IPS-NIHi11 (cell line): Measurements from ENCODE around the gene TTBK2.

ENCODE experiments used
- DNase-seq: peaks from one replicate; pipeline ENCODE4 v3.0.0; 2012; ENCODE audit warnings: mixed read lengths, low spot score

TTBK2 gene

GRCh38 chr15:42759093-42759492 lies 161.5 kb downstream of the TTBK2 start:
- DNase-seq = peak; percentile 44

DNA sequence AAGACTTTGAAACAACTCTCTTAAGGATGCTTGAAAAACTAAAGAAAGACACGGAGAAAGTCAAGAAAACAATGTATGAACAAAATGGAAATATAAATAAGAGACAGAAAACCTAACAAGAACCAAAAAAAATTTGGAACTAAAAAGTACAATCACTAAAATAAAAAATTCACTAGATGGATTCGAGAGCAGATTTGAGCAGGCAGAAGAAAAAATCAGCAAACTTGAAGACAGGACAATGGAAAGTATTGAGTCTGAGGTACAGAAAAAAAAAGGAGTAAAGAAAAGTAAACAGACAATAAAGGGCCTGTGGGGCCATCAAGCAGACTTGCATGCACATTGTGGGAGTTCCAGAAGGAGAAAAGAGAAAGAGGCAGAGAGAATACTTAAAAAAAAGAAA lies 170.3 kb downstream of the TTBK2 start:
- DNase-seq = no peak

- no peak for DNase-seq
Observed at GRCh38 chr15:42749266-42749665, 171.3 kb downstream of the TTBK2 start.

- DNase-seq = no peak
Observed at GRCh38 chr15:42744195-42744594, 176.4 kb downstream of the TTBK2 start.

DNA sequence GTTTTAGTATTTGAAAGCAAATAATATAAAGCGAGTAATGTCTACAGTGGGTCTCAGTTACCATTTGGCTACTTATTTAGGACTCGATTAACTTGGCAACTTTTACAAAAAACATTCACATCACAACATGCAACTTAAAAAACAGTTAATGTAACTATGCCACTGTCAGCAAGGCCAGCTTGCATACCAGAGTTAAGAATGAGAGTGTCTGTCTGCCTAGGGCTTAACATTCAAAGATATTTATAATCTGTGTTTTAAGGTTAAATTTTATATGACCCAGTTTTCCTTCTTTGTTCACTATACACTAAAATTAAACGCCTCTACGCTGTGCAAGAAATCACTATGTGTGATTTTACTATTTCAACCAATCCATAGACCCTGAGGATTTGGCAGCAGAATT lies 178.4 kb downstream of the TTBK2 start:
- DNase-seq = no peak

DNA sequence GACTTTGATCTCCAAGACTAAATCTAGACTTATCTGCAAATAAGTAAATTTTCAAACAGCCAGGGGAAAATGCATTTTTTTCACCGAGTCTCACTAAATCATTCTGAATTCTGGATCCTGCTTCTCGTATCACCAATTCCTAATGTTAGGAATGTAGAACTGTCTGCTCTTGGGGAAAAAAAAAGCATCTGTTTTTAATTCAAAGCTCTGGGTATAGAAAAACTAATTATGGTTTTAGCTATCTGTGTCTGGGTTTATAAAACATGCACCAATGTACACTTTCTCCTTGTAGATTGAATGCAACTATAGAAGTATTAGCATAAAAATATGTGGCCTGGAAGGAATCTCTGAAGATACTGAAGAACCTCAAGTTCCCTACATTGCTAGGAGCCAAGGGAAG lies 178.9 kb downstream of the TTBK2 start:
- DNase-seq = no peak

GRCh38 chr15:42737529-42738328 lies 182.8 kb downstream of the TTBK2 start:
- DNase-seq = no peak

GRCh38 chr15:42736793-42737528 lies 183.6 kb downstream of the TTBK2 start, which contains the start of gene CDAN1:
CDAN1 (minus strand) TSS chr15:42737128; CDS start chr15:42737102, 26 bp downstream.
- DNase-seq = peak; percentile 100

DNA sequence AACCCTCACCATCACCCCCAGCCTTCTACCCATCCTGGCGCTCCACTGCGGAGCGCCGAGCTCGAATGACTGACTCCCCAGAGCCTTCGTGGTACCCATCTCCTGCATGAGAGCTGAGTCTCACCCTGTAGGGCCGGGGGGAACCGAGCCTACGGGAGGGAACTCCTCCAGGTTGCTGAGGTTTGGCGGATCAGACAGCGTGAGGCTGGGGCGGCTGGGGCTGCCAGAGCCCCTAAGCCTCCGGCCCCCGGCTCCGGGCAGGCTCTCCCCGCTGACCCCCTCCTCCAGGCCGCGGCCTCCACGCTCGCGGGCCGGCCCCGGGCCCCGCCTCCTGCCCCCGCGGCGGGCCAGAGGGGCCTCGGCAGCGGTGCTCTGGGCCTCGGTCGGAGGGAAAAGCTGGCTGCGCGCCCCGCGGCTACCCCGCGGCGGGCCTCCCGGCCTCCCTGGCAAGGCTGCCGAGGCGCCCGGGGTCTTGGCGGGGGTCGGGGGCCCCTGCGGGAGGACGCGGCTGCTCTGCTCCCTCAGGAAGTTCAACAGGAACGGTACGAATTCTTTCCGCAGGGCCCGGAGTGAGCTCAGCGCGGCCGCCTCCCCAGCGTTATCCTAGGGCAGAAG lies 184.3 kb downstream of the TTBK2 start:
- peak; percentile 75 for DNase-seq

GRCh38 chr15:42735382-42736165 lies 185.0 kb downstream of the TTBK2 start:
- no peak for DNase-seq

GRCh38 chr15:42734076-42734672 lies 186.4 kb downstream of the TTBK2 start:
- no peak for DNase-seq

DNA sequence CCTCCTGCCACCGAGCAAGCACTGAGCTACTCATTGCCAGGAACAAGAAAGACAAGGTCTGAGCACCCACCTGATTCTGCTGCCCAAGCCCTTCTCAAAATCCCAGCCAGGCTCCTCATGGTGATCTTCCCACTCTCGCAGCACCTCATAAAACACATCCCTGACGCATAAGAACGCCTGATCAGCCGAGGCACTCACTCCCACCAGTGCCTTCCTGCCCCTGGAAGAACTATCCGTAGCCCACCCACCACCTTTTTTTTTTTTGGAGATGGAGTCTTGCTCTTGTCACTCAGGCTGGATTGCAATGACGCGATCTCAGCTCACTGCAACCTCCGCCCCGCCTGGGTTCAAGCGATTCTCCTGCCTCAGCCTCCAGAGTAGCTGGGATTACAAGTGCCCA lies 187.6 kb downstream of the TTBK2 start:
- no peak for DNase-seq

DNA sequence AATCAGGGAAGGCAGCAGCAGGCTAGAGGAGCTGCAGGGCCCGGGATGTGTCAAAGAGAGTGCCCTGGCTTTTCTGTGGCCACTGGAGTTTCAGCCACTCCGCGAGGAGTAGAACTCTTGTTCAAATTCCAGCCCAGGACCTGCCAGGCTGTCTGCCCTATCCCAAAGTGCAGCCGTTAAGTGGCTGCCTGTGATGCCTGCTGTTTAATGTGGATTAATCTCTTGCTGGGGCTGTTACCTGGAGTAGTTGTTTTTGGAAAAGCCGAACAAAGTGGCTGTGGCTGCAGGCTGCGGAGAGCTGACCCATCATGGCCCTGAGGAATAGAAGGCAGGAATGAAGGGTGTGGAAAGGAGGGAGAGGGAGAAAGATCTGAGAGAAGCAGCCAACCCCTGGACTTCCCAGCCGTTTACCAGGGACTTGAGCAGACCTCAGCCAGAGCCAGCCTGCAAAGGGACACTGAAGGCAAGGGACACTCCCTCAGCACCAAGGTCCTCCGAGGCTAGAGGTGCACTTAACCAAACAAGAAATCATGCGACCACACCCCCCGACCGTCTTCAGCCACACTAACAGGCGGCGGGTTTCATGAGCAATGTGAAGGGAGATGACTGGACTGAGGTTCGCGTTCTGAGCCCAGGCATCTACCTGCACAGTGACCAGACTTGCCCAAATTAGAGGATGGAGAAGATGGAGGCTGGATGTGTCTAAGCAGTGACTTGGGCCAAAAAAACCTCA lies 188.3 kb downstream of the TTBK2 start:
- no peak for DNase-seq

GRCh38 chr15:42731461-42731860 lies 189.1 kb downstream of the TTBK2 start:
- DNase-seq = no peak

DNA sequence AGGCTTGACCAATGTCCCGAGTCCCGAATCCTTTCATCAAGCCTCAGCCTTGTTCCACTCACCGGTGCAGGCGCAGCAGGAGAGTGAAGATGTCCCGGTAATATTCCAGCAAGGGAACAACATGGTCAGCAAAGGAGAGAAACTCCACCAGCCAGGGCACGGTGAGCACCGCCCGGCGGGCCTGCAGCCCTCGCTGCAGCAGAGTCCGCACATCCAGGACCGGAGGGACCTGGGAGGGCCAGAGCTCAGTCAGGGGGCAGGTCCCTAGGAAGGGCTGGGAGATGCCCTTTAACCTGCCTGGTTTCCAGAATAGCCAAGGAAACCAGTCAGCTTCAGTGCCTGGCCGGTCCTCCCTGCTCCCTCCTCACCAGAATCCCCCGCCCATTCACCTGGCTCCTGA lies 190.0 kb downstream of the TTBK2 start:
- no peak for DNase-seq

DNA sequence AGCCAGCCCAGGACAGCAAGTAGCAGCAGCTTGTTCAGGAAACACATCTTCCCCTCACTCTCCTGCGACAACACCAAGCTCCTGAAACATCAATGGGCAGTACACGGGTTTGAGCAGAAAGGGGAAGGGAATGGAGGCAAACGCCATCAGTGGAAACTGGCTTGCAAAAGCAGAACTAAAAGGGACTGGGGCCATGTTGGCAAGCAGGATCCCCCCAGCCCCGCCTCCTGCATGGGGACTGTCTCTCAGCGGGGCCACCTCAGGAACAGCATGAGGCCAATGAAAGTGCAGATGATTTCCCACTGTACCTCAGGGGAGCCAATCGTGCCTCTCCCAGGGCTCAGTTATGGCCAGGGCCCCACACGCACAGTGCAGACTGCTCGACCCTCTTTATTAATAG lies 190.4 kb downstream of the TTBK2 start:
- DNase-seq = no peak

DNA sequence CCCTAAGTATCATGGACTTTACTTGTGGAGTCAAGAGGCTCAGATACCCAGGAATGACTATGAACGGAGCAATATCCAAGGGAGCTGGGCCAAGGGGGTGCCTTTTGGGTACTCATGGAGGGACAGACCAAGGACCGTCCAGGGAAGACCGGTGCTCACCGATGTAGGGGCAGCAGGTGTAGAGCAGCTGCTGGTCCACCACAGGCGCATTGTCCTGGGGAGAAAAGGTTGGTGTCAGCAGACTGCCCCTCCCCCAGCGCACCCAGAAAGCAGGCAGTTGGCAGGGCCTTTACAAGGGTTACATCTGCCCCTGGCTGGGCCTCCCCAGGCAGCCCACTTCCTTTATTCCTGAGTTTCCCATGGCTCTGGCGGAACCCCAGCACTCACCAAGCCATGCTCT lies 191.2 kb downstream of the TTBK2 start:
- no peak for DNase-seq

- DNase-seq = peak; percentile 57
Observed at GRCh38 chr15:42728972-42729371, 191.6 kb downstream of the TTBK2 start.

- DNase-seq = no peak
Observed at GRCh38 chr15:42728560-42728959, 192.0 kb downstream of the TTBK2 start.

- no peak for DNase-seq
Observed at GRCh38 chr15:42727750-42728381, 192.7 kb downstream of the TTBK2 start.

DNA sequence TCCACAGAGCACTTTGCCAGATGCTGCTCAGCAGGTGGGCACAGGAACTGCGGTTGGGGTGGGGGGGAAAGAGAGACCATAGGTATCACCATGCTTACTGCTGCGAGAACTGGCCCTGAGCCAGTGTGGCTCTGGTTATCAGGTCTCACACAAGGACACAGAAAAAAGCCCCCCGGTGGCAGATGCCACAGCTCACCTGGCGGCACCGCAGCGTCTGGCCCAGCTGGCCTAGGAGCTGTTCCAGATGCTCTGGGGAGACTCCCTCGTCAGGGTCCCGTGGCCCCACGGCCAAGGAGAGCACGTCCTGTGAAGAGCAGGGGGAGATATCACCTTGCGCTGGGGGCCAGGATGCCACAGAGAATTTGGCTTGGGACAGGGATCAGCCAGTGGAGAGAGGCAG lies 194.5 kb downstream of the TTBK2 start:
- no peak for DNase-seq
